Stimulated activated CD8-positive, alpha-beta memory T cell treated with anti-CD3 and anti-CD28 coated beads, Interleukin-7, amount 100 ng/mL, for 24 hours (primary cell): ENCODE data around the gene RDH13.
A peak's percentile ranks its signal among the peaks of the same experiment; 100 is the strongest.

ENCODE experiments used
- DNase-seq: peaks from one replicate; pipeline ENCODE4 v3.0.0-alpha.2; 2020; ENCODE audit warnings: low read depth

Gene RDH13

DNA sequence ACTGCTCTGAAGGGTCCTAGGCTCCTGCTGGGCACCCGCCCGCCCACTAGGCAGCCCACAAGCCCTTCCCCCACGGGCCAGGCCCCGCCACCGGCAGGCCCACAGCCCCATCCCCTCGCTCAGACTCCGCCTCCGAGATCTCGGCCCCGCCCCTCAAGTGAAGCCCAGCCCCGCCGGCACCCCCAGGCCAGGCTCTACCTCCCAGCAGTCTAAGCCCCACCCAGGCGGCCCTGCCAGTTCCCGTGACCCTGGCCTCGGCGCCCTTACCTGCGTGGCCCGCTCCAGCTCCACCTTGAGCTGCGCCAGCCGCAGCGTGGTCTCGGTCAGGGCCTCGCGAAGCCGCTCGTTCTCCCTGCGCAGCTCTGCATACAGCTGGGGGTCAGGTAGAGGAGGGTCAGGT is 29.0 kb upstream of the RDH13 start:
- DNase-seq = no peak

DNA sequence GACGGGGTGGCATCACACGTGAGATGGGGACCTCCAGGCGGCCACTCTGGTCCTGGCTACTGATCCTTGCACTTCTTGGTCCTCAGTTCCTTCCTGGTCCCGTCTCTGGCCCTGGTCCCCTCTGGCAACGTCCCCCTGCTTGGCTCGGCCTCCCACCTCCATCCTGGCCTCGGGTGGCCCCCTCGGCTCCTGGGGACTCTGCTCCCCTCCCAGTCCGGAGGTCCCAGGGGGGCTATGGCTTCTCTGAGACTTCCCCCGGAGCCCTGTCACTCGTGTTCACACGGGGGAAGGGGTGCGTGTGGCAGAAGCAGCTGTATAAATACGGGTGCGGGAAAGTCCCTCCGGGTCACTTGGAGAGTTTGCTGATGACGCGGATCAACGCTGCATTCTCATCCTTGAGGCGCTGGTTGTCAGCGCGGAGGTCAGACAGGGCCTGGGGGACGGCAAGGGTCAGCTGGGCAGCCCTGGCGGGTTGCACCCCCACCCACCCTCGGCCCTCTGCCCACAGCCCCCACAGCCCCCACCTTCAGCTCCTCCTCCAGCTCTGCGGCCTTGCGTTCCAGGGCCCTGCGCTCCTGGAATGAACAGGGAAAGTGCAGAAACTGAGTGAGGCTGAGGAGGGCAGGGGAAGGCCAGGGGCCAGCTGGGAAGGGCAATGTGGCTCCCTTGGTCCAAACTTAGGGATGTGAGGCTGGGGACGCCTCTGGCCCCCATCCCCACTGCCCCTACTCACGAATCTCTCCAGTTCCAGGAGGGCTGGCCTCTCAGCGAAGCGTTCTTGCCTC is 28.4 kb upstream of the RDH13 start:
- DNase-seq = no peak

DNA sequence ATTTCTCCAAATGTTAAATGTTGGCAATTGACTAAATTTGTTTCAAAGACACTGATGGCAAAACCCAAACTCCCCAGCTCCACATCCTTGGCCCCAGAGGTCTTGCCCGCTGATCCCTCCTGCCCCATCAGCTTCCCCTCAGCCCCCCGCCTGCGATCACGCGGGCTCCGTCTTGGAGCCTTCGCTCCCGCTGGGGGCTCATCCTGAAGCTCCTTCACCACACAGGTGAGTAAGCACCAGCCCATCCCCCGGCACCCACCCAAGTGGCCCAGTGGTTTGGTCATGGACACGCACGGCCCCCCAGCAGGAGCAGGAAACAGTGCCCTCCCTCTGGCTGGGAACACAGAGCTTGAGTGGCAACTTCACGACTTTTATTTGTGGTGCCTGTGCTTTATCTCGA is 27.6 kb upstream of the RDH13 start:
- DNase-seq = no peak

DNA sequence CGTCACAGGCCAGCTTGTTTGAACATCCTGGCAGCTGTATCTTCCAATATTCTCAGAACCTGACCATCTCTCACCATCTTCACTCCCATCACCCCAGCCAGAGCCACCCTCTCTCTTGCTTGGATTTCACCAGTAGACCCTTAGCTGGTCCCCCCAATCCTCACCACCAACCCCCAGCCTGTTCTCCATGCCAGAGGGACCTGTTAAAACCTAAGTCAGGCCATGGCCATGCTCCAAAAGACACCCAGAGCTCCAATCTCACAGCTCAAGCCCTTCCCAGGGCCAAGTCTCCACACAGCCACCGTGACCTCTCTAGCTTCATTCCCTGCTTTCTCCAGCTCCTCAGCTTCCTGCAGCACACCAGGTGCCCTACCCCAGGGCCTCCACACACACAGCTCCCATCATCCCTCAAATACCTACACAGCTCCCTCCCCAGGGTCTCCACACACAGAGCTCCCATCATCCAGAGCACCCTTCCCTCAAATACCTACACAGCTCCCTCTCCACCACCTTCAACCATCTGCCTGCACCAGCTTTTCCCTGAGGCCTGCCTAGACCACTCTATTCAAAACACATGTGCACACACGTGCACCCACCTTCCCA is 26.5 kb upstream of the RDH13 start:
- DNase-seq = no peak

DNA sequence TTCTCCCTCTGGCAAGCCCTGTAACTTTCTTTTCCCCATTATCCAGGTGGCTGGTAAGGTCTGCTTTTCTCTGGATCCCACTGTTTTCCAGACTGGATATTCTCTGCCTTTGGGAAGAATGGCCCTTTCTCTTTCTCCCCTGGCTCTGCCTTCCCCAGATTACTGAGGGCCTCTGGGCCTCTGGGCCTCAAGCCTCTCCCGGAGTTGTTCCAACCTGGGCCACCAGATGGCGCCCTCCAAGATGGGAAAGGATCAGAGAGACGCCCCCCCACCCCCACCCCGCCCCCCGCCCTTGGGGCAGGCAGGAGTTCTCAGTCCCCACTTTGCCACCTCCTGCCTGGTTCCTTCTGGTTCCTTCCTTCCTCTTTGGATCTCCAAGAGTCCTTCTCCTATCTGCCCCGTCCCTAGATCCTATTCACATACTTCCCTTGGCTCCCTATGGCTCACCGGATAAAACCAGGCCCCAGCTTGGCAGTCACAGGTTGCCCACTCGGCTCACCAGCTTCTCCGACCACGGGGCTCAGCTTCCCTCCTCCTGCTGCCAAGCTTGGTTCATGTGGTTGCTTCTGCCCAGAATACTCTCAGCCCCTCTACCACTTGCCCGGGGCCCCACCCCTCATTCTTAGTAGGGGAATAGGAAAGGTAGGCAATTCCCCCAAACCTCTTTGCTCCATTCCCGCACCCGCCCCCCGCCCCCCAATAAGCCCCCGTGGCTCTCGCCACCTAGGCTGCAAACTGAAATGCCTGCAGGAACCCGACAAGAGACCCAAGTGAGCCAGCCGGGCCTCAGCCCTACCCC is 25.8 kb upstream of the RDH13 start:
- DNase-seq = peak; percentile 86

DNA sequence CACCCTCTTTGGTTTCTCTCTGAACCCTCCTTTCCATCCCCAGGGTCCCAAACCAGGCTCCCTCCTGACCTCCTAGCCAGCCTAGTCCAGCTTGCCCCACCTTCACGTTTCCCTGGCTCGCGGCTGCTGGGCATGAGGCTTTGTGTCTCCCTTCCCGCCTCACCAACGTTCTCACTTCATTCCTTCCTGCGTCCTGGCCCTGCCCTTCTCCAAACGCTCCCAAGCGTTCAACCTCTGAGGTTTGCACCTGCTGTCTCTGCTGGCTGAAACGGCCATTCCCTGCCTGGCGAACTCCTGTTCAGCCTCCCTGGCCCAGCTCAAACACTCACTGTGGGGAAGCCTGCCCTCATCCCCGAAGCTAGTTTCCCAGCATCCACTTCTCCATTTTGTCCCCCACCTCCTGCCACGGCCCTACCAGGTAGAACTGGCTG is 25.1 kb upstream of the RDH13 start:
- DNase-seq = no peak

DNA sequence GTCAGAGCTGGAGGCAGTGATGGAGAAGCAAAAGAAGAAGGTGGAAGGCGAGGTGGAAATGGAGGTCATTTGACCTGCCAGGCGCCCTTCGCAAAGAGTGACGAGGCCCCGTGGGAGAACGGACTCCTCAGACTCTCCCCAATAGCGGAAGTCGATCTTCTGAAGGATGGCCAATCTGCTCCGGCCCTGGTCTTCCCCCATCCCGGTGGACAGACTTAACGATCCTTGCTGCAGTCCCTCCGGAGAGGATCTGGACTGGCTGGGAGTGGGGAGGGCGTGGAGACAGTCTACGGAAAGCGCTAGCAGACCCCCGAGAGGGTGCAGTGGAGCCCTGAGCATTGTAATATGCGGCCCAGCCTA is 24.6 kb upstream of the RDH13 start:
- no peak for DNase-seq

DNA sequence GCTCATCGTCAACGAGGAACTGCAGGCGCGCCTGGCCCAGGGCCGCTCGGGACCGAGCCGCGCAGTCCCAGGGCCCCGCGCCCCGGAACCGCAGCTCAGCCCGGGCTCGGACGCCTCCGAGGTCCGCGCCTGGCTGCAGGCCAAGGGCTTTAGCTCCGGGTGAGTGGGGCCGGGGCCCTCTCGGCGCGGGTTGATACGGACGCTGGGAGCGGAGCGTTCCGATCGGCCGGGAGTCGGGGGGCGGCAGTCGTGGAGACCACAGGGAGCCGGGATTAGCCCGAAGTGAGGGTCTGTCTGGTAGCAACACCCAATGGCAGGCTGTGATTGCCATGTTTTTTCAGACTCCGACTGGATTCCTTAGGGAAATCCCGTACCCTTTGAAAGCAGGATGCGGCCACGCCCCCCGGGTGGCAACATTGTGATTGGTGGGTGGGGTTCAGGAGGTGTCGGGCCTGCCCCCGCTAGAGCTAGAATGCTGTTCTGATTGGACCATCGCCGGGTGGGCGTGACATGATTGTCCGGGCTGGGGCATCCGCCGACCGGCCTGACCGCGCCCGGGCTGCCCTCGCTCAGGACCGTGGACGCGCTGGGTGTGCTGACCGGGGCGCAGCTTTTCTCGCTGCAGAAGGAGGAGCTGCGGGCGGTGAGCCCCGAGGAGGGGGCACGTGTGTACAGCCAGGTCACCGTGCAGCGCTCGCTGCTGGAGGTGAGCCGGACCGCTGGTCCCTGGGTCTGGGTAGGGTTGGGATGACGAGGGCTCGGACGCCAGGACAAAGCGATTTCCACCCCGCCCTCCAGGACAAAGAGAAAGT is 24.0 kb upstream of the RDH13 start:
- DNase-seq = no peak

DNA sequence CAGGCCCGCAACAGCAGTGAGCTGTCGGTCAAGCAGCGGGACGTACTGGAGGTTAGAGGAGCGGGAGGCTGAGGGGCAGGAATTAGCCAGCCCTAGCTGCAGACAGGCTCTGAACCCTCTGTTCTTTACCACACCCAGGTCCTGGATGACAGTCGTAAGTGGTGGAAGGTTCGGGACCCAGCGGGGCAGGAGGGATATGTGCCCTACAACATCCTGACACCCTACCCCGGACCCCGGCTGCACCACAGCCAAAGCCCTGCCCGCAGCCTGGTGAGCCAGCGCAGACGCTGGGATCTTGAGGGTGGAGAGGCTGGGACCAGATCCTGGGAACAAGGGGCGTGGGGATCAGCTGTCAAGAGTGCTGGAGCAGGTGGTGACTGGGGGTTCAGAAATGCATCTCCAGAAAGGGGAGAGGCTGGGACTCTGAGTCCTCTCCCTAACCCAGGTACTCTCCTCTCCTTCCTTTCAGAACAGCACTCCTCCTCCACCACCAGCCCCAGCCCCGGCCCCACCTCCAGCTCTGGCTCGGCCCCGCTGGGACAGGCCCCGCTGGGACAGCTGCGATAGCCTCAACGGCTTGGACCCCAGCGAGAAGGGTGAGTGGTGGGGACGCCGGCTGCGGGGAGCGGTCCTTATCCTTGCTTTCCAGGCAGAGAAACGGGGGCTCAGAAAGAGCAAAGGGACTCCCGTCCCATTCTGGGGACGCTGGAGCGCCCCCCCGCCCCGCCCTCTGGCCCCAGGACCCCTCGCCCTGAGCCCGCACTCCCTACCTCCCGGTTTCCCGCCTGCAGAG is 23.2 kb upstream of the RDH13 start:
- no peak for DNase-seq

DNA sequence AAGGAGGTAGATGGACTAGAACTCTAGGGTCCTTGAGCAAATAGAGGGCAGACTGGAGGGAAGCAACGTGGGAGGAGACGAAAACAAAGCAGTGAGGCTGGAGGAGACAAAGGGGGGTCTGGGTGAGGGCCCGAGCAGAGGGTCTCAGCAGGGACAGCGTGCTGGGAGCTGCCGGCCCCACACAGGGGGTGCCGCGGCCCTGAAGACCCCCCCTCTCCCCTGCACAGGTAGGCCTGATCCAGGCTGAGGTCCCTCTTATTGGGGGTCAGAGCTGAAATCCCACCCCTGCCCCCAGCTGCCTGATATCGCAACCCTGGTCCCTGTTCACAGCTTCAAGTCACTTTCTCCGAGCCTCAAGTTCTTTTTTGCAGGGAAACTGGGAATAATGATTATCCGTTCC is 21.5 kb upstream of the RDH13 start:
- DNase-seq = no peak

DNA sequence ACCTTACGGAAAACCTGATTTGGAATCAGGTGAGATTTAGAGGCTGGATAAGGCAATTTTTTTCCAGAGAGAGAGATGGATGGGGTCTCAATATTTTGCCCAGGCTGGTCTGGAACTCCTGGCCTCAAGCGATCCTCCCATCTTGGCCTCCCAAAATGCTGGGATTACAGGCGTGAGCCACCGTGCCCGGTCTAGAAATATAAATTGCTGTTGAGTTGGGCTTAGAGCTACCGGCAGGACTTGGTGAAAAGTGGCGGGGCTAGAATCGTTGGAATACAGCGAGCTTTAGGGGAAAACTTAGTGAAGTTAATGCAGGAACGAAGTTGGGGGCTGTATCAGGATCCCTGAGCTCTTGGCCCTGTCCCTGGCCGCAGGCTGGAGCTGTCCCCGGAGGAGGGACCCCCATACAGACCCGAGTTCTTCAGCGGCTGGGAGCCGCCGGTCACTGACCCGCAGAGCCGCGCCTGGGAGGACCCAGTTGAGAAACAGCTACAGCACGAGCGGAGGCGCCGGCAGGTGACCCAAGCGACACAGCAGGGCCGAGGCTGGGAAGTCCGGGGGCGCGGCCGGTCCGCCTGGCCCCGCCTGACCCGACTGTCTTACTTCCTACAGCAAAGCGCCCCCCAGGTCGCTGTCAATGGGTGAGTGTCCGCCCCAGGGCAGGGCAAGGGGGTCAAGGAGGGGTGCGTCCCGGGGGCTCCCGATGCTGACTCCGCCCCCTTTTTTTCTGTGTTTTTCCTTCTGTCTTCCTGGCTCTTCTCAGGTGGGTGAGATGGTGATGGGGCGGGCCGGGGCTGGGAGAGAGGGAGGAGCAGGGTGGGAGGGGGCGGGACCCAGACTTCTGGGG is 20.3 kb upstream of the RDH13 start:
- DNase-seq = no peak

DNA sequence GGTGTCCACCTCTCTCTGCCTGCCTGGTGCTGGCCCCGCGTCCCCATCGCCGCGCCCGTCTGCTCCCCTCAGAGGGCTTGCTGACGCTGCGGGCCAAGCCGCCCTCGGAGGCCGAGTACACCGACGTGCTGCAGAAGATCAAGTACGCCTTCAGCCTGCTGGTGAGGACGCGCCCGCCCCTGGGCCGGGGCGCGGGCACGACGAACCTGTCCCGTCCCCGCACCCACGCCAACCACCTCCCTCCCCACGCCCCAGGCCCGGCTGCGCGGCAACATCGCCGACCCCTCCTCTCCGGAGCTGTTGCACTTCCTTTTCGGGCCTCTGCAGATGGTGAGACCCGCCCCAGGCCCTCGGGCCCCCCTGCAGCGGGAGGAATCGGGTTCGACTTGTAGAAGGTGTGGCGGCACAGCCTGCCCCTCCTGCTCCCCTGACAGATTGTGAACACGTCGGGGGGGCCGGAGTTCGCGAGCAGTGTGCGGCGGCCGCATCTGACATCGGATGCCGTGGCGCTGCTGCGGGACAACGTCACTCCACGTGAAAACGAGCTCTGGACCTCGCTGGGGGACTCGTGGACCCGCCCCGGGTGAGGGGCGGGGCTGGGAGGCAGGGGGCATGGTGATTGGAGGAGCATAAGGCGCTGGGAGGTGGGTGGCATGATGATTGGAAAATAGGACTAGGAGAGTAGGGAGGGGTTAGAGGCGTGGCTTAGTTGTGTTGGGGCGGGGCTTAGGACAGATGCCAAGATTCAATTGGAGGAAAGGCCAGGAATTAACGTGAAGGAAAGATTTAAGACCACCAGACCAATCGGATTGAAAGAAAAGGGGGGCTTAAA is 19.3 kb upstream of the RDH13 start:
- no peak for DNase-seq

DNA sequence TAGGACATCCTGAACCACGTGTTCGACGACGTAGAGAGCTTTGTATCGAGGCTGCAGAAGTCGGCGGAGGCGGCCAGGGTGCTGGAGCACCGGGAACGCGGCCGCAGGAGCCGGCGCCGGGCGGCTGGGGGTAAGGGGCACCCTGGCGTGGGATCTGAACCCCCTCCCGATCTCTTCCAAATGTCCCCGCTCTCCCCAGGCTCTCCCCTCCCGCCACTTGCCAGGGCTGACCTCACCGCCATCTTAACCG is 18.7 kb upstream of the RDH13 start:
- DNase-seq = no peak

DNA sequence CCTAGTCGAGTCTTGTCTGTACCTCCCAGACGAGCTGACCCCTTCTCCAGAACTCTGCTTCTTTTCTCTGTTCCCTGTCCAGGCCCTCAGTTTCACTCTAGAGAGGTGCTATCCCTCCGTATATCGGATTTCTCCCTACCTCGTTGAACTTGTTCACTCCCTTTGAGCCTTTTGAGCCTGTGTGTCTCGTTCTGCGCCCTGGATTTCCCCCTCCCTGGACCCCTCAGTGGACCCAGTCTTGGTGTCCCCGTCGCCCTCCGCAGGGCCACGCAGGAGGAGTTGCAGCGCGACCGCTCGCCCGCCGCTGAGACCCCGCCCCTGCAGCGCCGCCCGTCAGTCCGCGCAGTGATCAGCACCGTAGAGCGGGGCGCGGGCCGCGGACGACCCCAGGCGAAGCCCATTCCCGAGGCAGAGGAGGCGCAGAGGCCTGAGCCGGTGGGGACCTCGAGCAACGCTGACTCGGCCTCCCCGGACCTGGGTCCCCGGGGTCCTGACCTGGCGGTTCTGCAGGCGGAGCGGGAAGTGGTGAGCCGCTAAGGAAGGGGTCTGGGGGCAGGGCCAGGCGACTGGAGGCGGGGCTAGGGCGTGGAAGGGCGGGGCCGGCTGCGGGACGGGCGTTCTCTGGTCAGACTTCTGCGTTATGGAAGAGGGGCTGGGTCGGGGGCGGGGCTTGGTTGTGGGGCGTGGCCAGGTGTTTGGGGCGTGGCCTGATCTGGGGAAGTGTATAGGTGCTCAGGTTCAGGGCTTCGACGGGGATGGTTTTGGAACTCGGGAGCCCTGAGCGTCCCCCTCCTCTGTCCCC is 18.2 kb upstream of the RDH13 start:
- DNase-seq = peak; percentile 75

DNA sequence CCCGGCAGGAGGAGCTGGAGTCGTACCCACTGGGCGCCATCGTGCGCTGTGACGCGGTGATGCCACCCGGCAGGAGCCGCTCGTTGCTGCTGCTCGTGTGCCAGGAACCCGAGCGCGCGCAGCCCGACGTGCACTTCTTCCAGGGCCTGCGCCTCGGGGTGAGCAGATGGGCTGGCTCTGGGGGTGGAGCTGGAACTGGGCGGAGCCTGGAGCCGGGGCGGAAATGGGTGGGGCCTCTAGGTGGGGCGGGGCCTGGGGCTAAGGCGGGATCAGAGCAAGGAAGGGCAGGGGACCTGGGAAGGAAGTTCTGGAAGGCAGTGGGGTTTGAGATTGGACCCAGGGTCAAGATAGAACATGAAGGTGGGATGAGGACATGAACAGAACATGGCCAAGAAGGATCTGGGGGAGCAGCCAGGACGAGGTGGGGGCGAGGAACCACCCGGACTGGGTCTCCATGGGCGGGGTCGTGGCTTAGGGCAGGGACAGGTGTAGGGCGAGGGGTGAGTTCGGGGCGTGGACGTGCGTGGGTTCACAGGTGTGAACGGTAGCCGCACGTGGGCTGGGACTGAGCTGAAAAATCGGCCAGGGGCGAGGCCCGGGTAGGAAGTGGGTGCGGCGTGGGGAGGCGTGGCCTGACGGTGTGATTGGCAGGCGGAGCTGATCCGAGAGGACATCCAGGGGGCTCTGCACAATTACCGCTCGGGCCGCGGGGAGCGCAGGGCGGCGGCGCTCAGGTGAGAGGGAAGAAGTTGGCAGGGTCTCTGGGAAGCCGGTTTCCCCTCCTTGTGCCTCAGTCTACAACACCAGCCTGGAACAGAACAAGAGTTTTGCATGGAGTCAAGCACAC is 17.4 kb upstream of the RDH13 start:
- no peak for DNase-seq

DNA sequence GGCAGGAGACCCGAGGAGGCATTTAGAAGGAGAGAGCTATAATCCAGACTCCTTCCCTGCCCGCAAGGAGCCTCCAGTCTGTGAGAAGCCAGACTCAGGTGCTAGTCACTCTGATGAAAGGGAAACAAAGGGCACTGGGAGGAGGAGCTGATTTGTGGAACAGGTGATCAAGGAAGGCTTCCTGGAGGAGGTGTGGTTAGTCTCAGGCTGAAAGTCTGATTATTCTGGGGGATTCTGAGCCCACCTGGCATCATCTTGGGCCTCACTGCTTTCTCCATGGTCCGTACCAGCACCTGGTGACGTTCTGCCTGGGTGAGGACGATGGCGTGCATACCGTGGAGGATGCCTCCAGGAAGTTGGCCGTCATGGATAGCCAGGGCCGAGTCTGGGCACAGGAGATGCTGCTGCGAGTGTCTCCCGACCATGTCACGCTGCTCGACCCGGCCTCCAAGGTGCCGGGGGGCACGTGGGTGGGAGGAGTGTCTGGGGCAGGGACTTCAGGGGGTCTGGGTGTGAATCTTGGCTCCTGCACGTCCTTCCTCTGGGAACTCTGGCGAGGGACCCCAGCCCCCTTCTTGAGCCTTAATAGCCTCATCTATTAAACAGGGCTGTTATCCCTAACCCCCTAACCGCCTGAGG is 16.6 kb upstream of the RDH13 start:
- no peak for DNase-seq

DNA sequence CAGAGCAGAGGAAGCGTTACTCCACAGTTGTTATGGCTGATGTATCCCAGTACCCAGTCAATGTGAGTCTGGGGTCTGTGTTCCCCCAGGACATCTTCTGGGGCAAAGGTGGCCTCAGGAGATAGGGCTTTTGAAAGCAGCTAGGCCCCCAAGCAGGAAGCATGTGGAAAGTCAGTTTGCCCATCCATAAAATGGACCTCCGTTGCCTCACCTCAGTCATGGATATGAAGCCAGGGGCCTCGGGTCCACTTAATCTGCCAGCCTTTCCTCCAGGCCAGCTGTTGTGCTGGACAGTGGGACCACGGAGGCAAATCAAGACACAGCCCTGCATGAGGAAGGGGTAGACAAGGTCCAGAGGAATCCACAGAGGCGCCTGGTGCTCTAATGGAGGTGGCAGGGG is 16.0 kb upstream of the RDH13 start:
- DNase-seq = no peak

DNA sequence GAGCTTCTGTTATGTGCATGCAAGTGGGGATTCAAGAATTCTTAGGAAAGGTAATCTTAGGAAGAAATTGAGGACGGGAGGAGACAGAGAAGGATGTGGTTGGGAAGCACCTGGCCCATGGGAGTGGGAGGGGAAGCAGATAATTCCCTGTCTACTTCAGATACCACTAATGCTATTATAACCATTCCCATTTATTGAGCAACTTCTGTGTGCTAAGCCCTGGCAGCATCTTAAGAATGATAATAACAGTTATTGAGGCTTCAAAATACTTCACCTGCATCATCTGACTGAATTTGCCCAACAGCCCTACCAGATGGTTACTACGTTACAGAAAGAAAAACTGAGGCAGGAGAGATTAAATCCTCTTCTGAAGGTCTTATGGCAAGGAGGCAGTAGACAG is 14.2 kb upstream of the RDH13 start:
- no peak for DNase-seq
